ENCODE data around the gene MIER3.

Gene MIER3

DNA sequence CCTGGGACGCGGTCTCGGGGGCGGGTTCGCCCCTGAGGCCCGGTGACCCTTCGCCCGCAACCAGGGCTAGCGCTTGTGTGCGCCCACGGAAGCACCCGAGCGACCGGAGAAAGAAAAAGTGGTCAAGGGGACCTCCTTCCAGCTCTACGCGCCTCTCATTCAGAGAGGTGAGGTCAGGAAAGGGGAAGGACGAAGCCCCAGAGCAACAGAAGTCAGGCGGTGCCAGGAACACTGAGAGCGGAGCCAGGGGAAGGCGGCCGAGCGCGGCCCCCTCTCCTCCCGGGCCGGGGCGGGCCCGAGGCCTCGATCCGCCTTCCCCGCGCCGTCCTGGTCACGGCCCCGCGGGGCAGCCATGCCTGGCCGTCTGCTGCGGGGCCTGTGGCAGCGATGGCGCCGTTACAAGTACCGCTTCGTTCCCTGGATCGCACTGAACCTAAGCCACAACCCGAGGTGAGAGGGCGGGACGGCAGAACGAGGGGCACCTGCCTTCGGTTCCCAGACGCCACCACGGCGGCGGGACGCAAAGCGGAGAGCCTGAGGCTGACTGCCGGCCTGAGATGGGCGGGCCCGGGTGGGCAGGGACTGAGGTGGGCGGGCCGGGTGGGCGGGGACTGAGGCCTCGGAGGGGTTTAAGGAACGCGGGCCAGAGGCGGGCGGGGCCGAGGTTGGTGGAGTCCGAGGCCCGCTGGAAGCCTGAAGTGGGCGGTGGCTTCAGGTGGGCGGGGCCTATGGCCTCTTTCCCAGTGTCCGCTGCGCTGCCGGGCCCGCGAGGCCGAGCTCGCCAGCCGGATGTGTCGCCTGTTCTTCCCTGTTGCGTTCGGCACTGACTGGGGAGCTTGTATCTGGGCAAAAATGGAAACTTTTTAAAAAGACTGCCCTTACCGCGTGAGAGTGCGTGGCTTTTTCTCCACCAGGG is 42.4 kb downstream of the MIER3 start, which contains the start of gene SETD9:
Gene SETD9, plus strand, starts transcription at position 303 of the 916 bp plus-strand sequence. Its CDS starts 50 bp downstream, at position 353.
- peaks cover 10% of the 10 kb centered on the region for H3K4me1 ChIP-seq (ENCODE audit: insufficient read depth, low read length)
- peak within 1 kb of the TSS; percentile 76 for H3K4me3 ChIP-seq (ENCODE audit: low read length)
- H2AFZ ChIP-seq (ENCODE audit: low read depth, low read length): peak within 1 kb of the TSS; percentile 81
- H3K36me3 ChIP-seq (ENCODE audit: insufficient read depth, low read length): peaks cover 4% of the 10 kb centered on the region
- no peaks in the 10 kb centered on the region for H3K27me3 ChIP-seq (ENCODE audit: insufficient read depth, low read length)
- H3K9me3 ChIP-seq (ENCODE audit: low read length): no peaks in the 10 kb centered on the region

DNA sequence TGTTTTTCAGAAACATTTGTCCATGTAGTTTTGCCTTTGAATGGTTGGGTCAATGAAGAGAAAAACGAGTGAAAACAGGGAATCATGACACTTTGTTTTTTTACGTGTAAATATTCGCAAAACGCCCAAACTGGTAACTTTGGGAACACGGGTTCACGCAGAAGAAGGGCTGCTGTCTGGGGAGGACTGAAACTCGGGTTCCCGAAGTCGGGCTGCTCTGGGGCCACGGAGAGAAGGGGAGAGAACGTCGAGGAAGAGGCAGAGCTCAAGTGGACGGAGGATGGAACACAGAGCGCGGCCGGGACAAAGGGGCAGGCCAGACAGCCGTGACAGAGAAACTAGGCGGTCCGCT is 43.0 kb downstream of the MIER3 start:
- Histone ChIP-seq H3K4me1 (ENCODE audit: insufficient read depth, low read length) (peaks cover 10% of the 10 kb centered on the region), H3K4me3 (ENCODE audit: low read length) (peak overlapping the region; percentile 76), H2AFZ (ENCODE audit: low read depth, low read length) (peak overlapping the region; percentile 81), H3K27me3 (ENCODE audit: insufficient read depth, low read length) (no peaks in the 10 kb centered on the region), H3K9me3 (ENCODE audit: low read length) (peaks cover 2% of the 10 kb centered on the region), H3K36me3 (ENCODE audit: insufficient read depth, low read length) (peaks cover 3% of the 10 kb centered on the region)

DNA sequence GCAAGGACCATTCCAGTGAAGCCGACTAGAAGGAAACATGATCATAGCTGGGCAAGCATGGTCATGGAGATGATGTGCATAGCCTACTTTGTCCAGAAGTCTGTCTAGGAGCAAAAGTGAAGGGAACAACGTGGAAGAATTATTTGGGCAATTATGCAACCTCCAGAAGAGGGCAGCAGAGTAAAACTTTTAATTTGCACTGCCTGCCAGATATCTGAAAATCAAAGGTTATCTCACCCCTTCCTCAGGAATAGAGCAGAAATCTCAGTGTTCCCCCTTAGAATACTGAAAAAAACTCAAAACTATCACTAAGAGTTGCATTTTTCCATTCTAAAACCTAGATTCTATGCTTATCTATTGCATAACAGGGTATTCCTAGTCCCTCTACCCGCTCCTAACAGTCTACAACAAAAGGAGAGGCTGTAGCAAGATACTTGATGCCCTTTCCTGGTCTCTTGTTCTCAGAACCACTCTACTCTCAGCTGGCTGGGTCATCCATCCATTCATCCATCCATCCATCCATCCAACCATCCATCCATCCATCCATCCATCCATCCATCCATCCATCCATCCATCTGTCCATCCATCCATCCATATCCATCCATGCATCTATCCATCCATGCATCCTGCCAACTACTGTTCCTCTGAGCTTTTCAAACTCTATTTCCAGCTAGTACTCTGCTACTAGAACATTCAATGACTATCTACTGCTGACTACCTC is 50.9 kb downstream of the MIER3 start:
- no peaks in the 10 kb centered on the region for H3K27me3 ChIP-seq (ENCODE audit: insufficient read depth, low read length)
- H2AFZ ChIP-seq (ENCODE audit: low read depth, low read length): no peak overlapping the region
- no peaks in the 10 kb centered on the region for H3K4me1 ChIP-seq (ENCODE audit: insufficient read depth, low read length)
- H3K36me3 ChIP-seq (ENCODE audit: insufficient read depth, low read length): no peaks in the 10 kb centered on the region
- no peak overlapping the region for H3K4me3 ChIP-seq (ENCODE audit: low read length)
- peaks cover 2% of the 10 kb centered on the region for H3K9me3 ChIP-seq (ENCODE audit: low read length)

DNA sequence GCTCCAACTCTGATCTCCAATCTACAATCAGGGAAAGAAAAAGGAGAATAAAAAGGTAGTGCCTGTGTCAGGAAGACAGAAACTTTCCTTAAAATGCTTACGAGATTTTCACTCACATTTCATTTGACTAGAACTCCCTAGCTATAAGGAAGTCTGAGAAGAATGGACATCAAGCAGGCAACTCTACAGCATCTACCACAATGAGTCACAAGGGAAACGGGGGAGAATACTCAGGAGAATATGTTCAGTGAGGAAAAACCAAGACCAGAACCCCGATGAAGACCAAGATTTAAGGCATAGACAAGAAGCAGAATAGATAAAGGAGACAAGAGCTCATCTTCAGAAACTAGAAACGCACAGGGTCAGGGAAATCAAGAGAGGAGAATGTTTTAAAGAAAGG is 51.5 kb downstream of the MIER3 start:
- Histone ChIP-seq H3K9me3 (ENCODE audit: low read length) (peaks cover 2% of the 10 kb centered on the region), H3K4me3 (ENCODE audit: low read length) (no peak overlapping the region), H3K36me3 (ENCODE audit: insufficient read depth, low read length) (no peaks in the 10 kb centered on the region), H2AFZ (ENCODE audit: low read depth, low read length) (no peak overlapping the region), H3K27me3 (ENCODE audit: insufficient read depth, low read length) (no peaks in the 10 kb centered on the region), H3K4me1 (ENCODE audit: insufficient read depth, low read length) (no peaks in the 10 kb centered on the region)

DNA sequence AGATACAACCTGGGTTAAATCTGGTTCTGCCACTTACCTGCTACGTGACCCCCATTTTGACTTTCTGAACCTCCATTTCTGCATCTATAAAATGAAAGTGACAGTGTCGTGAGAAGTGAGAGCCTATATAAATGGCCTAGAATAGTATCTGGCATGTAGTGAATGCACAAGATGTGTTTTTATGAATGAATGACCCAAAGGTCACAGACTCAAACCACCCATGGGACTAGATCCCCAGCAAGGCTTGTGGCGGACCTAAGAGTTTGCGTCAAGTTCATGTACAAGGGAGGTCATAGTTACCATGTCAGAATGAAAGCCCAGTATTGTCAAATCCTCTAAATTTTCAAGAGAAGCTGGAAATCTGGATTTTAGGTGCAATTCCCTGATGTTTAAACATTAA is 53.7 kb downstream of the MIER3 start:
- H3K4me1 ChIP-seq (ENCODE audit: insufficient read depth, low read length): no peaks in the 10 kb centered on the region
- no peaks in the 10 kb centered on the region for H3K27me3 ChIP-seq (ENCODE audit: insufficient read depth, low read length)
- no peaks in the 10 kb centered on the region for H3K9me3 ChIP-seq (ENCODE audit: low read length)
- H3K4me3 ChIP-seq (ENCODE audit: low read length): no peak overlapping the region
- H2AFZ ChIP-seq (ENCODE audit: low read depth, low read length): no peak overlapping the region
- H3K36me3 ChIP-seq (ENCODE audit: insufficient read depth, low read length): peaks cover 11% of the 10 kb centered on the region

DNA sequence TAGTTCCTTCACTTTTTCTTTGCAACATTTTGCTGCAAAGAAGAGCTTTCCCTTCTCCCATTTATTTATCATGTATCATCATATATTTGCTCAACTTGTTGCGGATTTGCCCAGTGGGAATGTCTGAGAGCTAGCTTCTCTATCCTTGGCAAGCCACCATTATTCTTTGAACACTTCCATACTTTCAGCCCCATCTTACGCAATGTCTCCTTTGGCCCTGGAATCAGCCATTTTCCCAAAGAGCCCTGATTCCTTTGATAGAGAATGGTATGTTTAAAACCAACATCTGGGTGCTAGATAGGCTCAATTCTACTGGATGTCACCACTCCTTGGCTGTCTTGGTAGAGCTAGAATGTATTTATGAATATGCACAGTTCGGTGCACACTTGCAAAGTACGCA is 55.2 kb downstream of the MIER3 start:
- Histone ChIP-seq H2AFZ (ENCODE audit: low read depth, low read length) (no peak overlapping the region), H3K36me3 (ENCODE audit: insufficient read depth, low read length) (peaks cover 11% of the 10 kb centered on the region), H3K27me3 (ENCODE audit: insufficient read depth, low read length) (no peaks in the 10 kb centered on the region), H3K9me3 (ENCODE audit: low read length) (no peaks in the 10 kb centered on the region), H3K4me1 (ENCODE audit: insufficient read depth, low read length) (no peaks in the 10 kb centered on the region), H3K4me3 (ENCODE audit: low read length) (no peak overlapping the region)

DNA sequence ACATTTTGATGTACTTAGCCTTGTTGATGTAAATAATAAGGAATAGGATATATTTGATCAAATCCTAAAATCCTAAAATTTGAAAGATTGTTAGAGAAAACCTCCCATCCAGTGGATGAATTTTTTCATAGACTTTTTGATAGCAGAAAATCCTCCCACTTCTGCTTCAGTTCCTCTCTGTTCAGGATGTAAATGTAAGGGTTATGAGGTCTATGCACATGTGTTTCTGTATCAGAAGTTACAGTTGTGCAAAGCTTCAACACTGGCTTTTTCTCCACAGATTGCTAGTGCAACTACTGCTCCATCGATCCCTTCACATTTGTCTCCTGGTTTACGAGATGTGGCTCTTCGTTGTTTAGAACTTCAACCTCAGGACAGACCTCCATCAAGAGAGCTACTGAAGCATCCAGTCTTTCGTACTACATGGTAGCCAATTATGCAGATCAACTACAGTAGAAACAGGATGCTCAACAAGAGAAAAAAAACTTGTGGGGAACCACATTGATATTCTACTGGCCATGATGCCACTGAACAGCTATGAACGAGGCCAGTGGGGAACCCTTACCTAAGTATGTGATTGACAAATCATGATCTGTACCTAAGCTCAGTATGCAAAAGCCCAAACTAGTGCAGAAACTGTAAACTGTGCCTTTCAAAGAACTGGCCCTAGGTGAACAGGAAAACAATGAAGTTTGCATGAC is 58.5 kb downstream of the MIER3 start:
- Histone ChIP-seq H3K4me1 (ENCODE audit: insufficient read depth, low read length) (no peaks in the 10 kb centered on the region), H3K4me3 (ENCODE audit: low read length) (no peak overlapping the region), H2AFZ (ENCODE audit: low read depth, low read length) (no peak overlapping the region), H3K9me3 (ENCODE audit: low read length) (no peaks in the 10 kb centered on the region), H3K27me3 (ENCODE audit: insufficient read depth, low read length) (no peaks in the 10 kb centered on the region), H3K36me3 (ENCODE audit: insufficient read depth, low read length) (peaks cover 25% of the 10 kb centered on the region)

DNA sequence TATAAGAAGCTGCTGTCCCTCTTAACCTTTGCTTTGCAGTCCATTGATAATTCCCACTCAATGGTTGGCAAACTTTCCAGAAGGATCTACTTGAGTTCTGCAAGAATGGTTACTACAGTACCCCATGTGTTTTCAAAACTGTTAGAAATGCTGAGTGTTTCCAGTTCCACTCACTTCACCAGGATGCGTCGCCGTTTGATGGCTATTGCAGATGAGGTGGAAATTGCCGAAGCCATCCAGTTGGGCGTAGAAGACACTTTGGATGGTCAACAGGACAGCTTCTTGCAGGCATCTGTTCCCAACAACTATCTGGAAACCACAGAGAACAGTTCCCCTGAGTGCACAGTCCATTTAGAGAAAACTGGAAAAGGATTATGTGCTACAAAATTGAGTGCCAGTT is 70.4 kb downstream of the MIER3 start:
- Histone ChIP-seq H3K36me3 (ENCODE audit: insufficient read depth, low read length) (peaks cover 68% of the 10 kb centered on the region), H2AFZ (ENCODE audit: low read depth, low read length) (no peak overlapping the region), H3K4me1 (ENCODE audit: insufficient read depth, low read length) (no peaks in the 10 kb centered on the region), H3K4me3 (ENCODE audit: low read length) (no peak overlapping the region), H3K9me3 (ENCODE audit: low read length) (no peaks in the 10 kb centered on the region), H3K27me3 (ENCODE audit: insufficient read depth, low read length) (no peaks in the 10 kb centered on the region)

DNA sequence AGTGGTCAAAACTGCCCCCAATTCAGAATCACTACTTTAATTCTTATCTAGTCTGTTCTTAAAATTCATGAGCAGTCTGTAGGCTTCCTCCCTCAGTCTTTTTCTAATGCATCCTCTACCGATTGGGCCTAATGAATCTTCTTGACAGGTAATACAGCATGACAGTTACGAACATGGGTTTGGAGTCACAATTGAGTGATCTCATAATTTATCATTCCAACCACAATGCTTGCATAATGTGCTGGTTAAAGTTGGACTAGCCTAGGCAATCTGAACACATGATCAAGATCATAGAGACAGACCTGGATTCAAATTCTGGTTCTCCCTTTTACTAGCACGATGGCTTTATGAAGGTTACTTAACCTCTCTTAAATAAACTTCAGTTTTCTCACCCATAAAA is 75.6 kb downstream of the MIER3 start:
- Histone ChIP-seq H3K36me3 (ENCODE audit: insufficient read depth, low read length) (peaks cover 46% of the 10 kb centered on the region), H3K27me3 (ENCODE audit: insufficient read depth, low read length) (no peaks in the 10 kb centered on the region), H3K4me1 (ENCODE audit: insufficient read depth, low read length) (no peaks in the 10 kb centered on the region), H2AFZ (ENCODE audit: low read depth, low read length) (no peak overlapping the region), H3K9me3 (ENCODE audit: low read length) (no peaks in the 10 kb centered on the region), H3K4me3 (ENCODE audit: low read length) (no peak overlapping the region)

DNA sequence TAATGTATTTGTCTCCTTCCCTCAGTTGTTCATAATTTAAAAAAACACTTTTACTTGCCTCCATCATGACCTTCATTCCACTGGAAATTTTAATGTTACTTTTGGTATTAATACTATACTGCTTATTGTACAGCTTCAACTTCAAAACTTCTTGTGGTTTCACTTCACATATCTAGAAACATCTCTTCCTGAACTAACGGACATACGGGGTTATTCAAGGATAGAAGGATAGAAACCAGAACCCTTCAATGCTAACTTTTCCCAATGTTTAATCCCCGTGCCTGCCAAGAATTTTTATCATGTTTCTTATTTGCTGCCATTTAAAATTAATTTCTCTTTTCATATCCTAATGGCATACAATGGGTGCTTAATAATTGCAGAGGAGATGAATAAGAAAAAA is 78.9 kb downstream of the MIER3 start:
- Histone ChIP-seq H2AFZ (ENCODE audit: low read depth, low read length) (no peak overlapping the region), H3K9me3 (ENCODE audit: low read length) (no peaks in the 10 kb centered on the region), H3K4me3 (ENCODE audit: low read length) (no peak overlapping the region), H3K36me3 (ENCODE audit: insufficient read depth, low read length) (peaks cover 37% of the 10 kb centered on the region), H3K27me3 (ENCODE audit: insufficient read depth, low read length) (no peaks in the 10 kb centered on the region), H3K4me1 (ENCODE audit: insufficient read depth, low read length) (no peaks in the 10 kb centered on the region)

DNA sequence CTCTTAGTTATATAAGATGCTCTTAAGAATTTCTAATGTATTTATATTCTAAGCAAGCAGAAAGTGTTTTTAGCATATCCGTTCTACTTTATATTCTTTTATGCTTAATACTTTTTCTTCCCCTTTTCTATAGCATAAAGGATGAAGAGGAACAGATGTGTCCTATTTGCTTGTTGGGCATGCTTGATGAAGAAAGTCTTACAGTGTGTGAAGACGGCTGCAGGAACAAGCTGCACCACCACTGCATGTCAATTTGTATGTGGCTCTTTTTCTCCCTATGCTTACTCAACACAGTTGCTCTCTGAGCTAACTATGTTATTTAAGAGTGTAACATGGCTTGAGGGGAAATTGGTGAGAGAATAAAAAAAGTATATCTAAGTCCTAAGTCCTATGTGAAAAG is 80.1 kb downstream of the MIER3 start:
- H3K27me3 ChIP-seq (ENCODE audit: insufficient read depth, low read length): no peaks in the 10 kb centered on the region
- peaks cover 39% of the 10 kb centered on the region for H3K36me3 ChIP-seq (ENCODE audit: insufficient read depth, low read length)
- no peak overlapping the region for H2AFZ ChIP-seq (ENCODE audit: low read depth, low read length)
- H3K9me3 ChIP-seq (ENCODE audit: low read length): no peaks in the 10 kb centered on the region
- no peak overlapping the region for H3K4me3 ChIP-seq (ENCODE audit: low read length)
- no peaks in the 10 kb centered on the region for H3K4me1 ChIP-seq (ENCODE audit: insufficient read depth, low read length)
